H1 (cell line): ENCODE data around the gene S100A14. TPM values are rescaled to one million over a fixed set of nuclear protein-coding genes. Genes with fewer than 3 reads are reported as not detected.

Experiments used
- CTCF ChIA-PET: fragments of 300-600 bp; sonication (Branson Sonifier 250); formaldehyde crosslinking; loops from one replicate; lab custom pipeline; 2021; ENCODE audit not compliant: partially characterized antibody; lab: Charles Lee
- POLR2A ChIA-PET: fragments of 300-600 bp; sonication (Branson Sonifier 250); formaldehyde crosslinking; loops from one replicate; lab custom pipeline; 2021; ENCODE audit warnings: inconsistent platforms; ENCODE audit not compliant: partially characterized antibody; lab: Charles Lee
- DNase-seq, 2 experiments: peaks; one replicate each; pipeline versions ENCODE4 v3.0.0 to v3.0.0-alpha.2; 2010 to 2022; ENCODE audit warnings: low spot score in 2 of 2, low read depth in 1 of 2, mixed read lengths in 1 of 2
- FAIRE-seq: peaks from 2 replicates; lab custom pipeline; 2011; peaks lifted over from hg19 to GRCh38; lab: Jason Lieb, UNC
- H2AFZ ChIP-seq: 2 replicates; pipeline ENCODE4 v1.8.1; 2012; ENCODE audit warnings: low read length, inconsistent platforms
- H2AK5ac ChIP-seq: 2 replicates; pipeline ENCODE4 v1.6.1; 2013; ENCODE audit warnings: low read depth, low read length
- H2BK120ac ChIP-seq: replicated peaks from 2 replicates; pipeline ENCODE3; 2013; ENCODE audit warnings: low read depth, low read length, inconsistent platforms
- H2BK12ac ChIP-seq: 2 replicates; pipeline ENCODE4 v1.6.1; 2013; ENCODE audit warnings: low read depth, low read length
- H2BK15ac ChIP-seq: 2 replicates; pipeline ENCODE4 v1.6.1; 2013; ENCODE audit warnings: low read length
- H2BK20ac ChIP-seq: 2 replicates; pipeline ENCODE4 v1.6.1; 2013; ENCODE audit warnings: low read length
- H2BK5ac ChIP-seq: 2 replicates; pipeline ENCODE4 v1.6.1; 2013; ENCODE audit warnings: low read depth, low read length
- H3K14ac ChIP-seq: 2 replicates; pipeline ENCODE4 v1.6.1; 2013; ENCODE audit warnings: inconsistent platforms; ENCODE audit not compliant: insufficient read length
- H3K18ac ChIP-seq: 2 replicates; pipeline ENCODE4 v1.6.1; 2013; ENCODE audit warnings: low read length; ENCODE audit errors: extremely low read depth
- H3K23ac ChIP-seq: 2 replicates; pipeline ENCODE4 v1.6.1; 2013; ENCODE audit warnings: inconsistent platforms; ENCODE audit not compliant: insufficient read length
- H3K23me2 ChIP-seq: 2 replicates; pipeline ENCODE4 v1.6.1; 2013; ENCODE audit warnings: low read depth, low read length
- H3K27ac ChIP-seq: 2 replicates; pipeline ENCODE4 v1.6.1; 2011; ENCODE audit warnings: low read depth, low read length, inconsistent platforms
- H3K27me3 ChIP-seq, 4 experiments: replicated peaks in 1 of 4; 1 replicate in 1 of 4; 2 replicates in 3 of 4; pipeline versions ENCODE4 v1.6.1 to v1.8.1; 2011 to 2013; ENCODE audit warnings: low read length in 3 of 4, mild to moderate bottlenecking in 3 of 4, inconsistent platforms in 2 of 4, mixed read lengths in 2 of 4, moderate library complexity in 1 of 4; ENCODE audit not compliant: control insufficient read depth in 3 of 4, insufficient read depth in 3 of 4; ENCODE audit errors: extremely low read depth in 1 of 4
- H3K36me3 ChIP-seq, 4 experiments: 2 replicates each; pipeline versions ENCODE4 v1.6.1 to v1.8.1; 2011 to 2013; ENCODE audit warnings: mild to moderate bottlenecking in 4 of 4, low read length in 3 of 4, moderate library complexity in 2 of 4, control low read depth in 1 of 4, inconsistent platforms in 1 of 4; ENCODE audit not compliant: insufficient read depth in 4 of 4, control insufficient read depth in 2 of 4
- H3K4ac ChIP-seq: replicated peaks from 2 replicates; pipeline ENCODE3; 2013; ENCODE audit warnings: low read length, low read depth, mixed read lengths, inconsistent platforms; ENCODE audit not compliant: insufficient read length
- H3K4me1 ChIP-seq, 4 experiments: replicated peaks in 1 of 4; 1 replicate in 1 of 4; 2 replicates in 3 of 4; pipeline versions ENCODE4 v1.6.1 to v1.8.1; 2011 to 2013; ENCODE audit warnings: low read length in 3 of 4, inconsistent platforms in 2 of 4, mixed read lengths in 1 of 4; ENCODE audit not compliant: insufficient read depth in 4 of 4, control insufficient read depth in 3 of 4
- H3K4me2 ChIP-seq, 2 experiments: 2 replicates each; pipeline versions ENCODE4 v1.6.1 to v1.8.1; 2011 to 2013; ENCODE audit warnings: low read depth in 2 of 2, low read length in 2 of 2, control low read depth in 1 of 2, inconsistent platforms in 1 of 2, mild to moderate bottlenecking in 1 of 2; ENCODE audit not compliant: insufficient read depth in 1 of 2
- H3K4me3 ChIP-seq, 4 experiments: fragments of 200-600, 300-600 bp in 1 of 4; sonication (generic), shearing (Covaris generic), sonication (Bioruptor Twin) in 1 of 4; 2 replicates each; pipeline versions ENCODE4 v1.5.1 to v1.8.1; 2011 to 2016; ENCODE audit warnings: low read length in 4 of 4, low read depth in 3 of 4, control low read depth in 2 of 4, inconsistent platforms in 2 of 4, mild to moderate bottlenecking in 2 of 4, mixed read lengths in 1 of 4, moderate library complexity in 1 of 4; ENCODE audit not compliant: insufficient read depth in 2 of 4; ENCODE audit errors: extremely low read depth in 1 of 4
- H3K56ac ChIP-seq: replicated peaks from 2 replicates; pipeline ENCODE3; 2013; ENCODE audit warnings: low read depth, mild to moderate bottlenecking, mixed read lengths, low read length, inconsistent platforms; ENCODE audit not compliant: insufficient read length
- H3K79me1 ChIP-seq: 2 replicates; pipeline ENCODE4 v1.6.1; 2013; ENCODE audit warnings: low read depth, low read length, control low read depth
- H3K79me2 ChIP-seq, 2 experiments: 2 replicates each; pipeline versions ENCODE4 v1.6.1 to v1.8.1; 2012 to 2013; ENCODE audit warnings: low read length in 2 of 2, mild to moderate bottlenecking in 2 of 2, inconsistent platforms in 1 of 2; ENCODE audit not compliant: insufficient read depth in 2 of 2, control insufficient read depth in 1 of 2
- H3K9ac ChIP-seq, 4 experiments: replicated peaks in 1 of 4; 1 replicate in 1 of 4; 2 replicates in 3 of 4; pipeline versions ENCODE4 v1.6.1 to v1.8.1; 2011 to 2013; ENCODE audit warnings: low read depth in 3 of 4, low read length in 3 of 4, control low read depth in 2 of 4, mild to moderate bottlenecking in 2 of 4, moderate library complexity in 2 of 4, inconsistent platforms in 1 of 4; ENCODE audit errors: extremely low read depth in 1 of 4
- H3K9me3 ChIP-seq, 2 experiments: 2 replicates each; pipeline versions ENCODE4 v1.6.1 to v1.8.1; 2012 to 2013; ENCODE audit warnings: mild to moderate bottlenecking in 2 of 2, moderate library complexity in 2 of 2, control low read depth in 1 of 2, inconsistent platforms in 1 of 2, low read depth in 1 of 2, low read length in 1 of 2, mixed read lengths in 1 of 2; ENCODE audit not compliant: insufficient read depth in 2 of 2
- H4K20me1 ChIP-seq, 2 experiments: replicated peaks in 1 of 2; 2 replicates each; pipeline versions ENCODE3 to v1.8.1; 2011 to 2013; ENCODE audit warnings: inconsistent platforms in 2 of 2, low read length in 2 of 2, mild to moderate bottlenecking in 1 of 2; ENCODE audit not compliant: insufficient read depth in 2 of 2, control insufficient read depth in 1 of 2
- H4K5ac ChIP-seq: 2 replicates; pipeline ENCODE4 v1.6.1; 2013; ENCODE audit warnings: low read length, low read depth, mixed read lengths, inconsistent platforms; ENCODE audit not compliant: insufficient read length
- H4K8ac ChIP-seq: 2 replicates; pipeline ENCODE4 v1.8.0; 2013; ENCODE audit warnings: mild to moderate bottlenecking, moderate library complexity, low read length, inconsistent platforms; ENCODE audit not compliant: insufficient read depth; ENCODE audit errors: extremely low read depth
- H4K91ac ChIP-seq: replicated peaks from 2 replicates; pipeline ENCODE3; 2013; ENCODE audit warnings: low read length, mixed read lengths, inconsistent platforms; ENCODE audit not compliant: insufficient read length
- BCL11A ChIP-seq, 2 experiments: IDR thresholded peaks; one replicate each; pipeline ENCODE4 v1.6.1; 2011; ENCODE audit warnings: low read depth in 2 of 2, low read length in 2 of 2, mild to moderate bottlenecking in 2 of 2
- BRCA1 ChIP-seq: IDR thresholded peaks from 2 replicates; pipeline ENCODE4 v1.6.1; 2012; ENCODE audit warnings: low read depth, low read length, improper control_type of control experiment
- CHD2 ChIP-seq: IDR thresholded peaks from 2 replicates; pipeline ENCODE4 v1.6.1; 2012; ENCODE audit warnings: low read length, improper control_type of control experiment
- RAD21 ChIP-seq, 2 experiments: IDR thresholded peaks in 1 of 2; conservative IDR thresholded peaks in 1 of 2; 2 replicates each; pipeline ENCODE4 v1.6.1; 2011; ENCODE audit warnings: low read depth in 2 of 2, low read length in 2 of 2, improper control_type of control experiment in 1 of 2, inconsistent platforms in 1 of 2, mild to moderate bottlenecking in 1 of 2, moderate library complexity in 1 of 2
- RFX5 ChIP-seq: IDR thresholded peaks from 2 replicates; pipeline ENCODE4 v1.6.1; 2011; ENCODE audit warnings: low read depth, low read length, improper control_type of control experiment, borderline replicate concordance
- SIX5 ChIP-seq: IDR thresholded peaks from 2 replicates; pipeline ENCODE4 v1.6.1; 2011; ENCODE audit warnings: mild to moderate bottlenecking, low read depth, low read length
- TCF12 ChIP-seq: IDR thresholded peaks from 2 replicates; pipeline ENCODE4 v1.6.1; 2011; ENCODE audit warnings: low read depth, mild to moderate bottlenecking, low read length
- WGBS, 2 experiments: shearing (Covaris generic) in 1 of 2; methylation state at CpG; one replicate each; pipeline versions ENCODE4 v1.1.6 to v1.1.7; 2013 to 2015; ENCODE audit warnings: low lambda C conversion rate in 2 of 2, mixed read lengths in 2 of 2, inconsistent platforms in 1 of 2, low coverage in 1 of 2, missing lambda C conversion rate in 1 of 2; ENCODE audit not compliant: insufficient replicate concordance in 2 of 2, insufficient coverage in 1 of 2, insufficient read length in 1 of 2; ENCODE audit errors: extremely low coverage in 1 of 2, missing lambda C conversion rate in 1 of 2; 5-methylcytosine and 5-hydroxymethylcytosine counted together
- polyA plus RNA-seq, 7 experiments: library from polyadenylated mRNA; depleted of rRNA in 3 of 7; stranded (reverse) in 5 of 7; unstranded in 2 of 7; fragments of >200 nt in 5 of 7; fragments of 200-250 nt in 2 of 7; gene quantifications; 1 replicate in 5 of 7; 2 replicates in 1 of 7; 4 replicates in 1 of 7; pipeline versions ENCODE4 v1.2.1 to v1.2.3, GENCODE V29; 2011 to 2013; ENCODE audit warnings: missing spikeins in 2 of 7, mixed read lengths in 2 of 7
- total RNA-seq: library from RNA; stranded (reverse); fragmentation: NEBNext Ultra II Directional; extraction: Animal tissue kit (Norgen Biotek cat#: 25700); gene quantifications from 2 replicates; pipeline ENCODE4 v1.2.1, GENCODE V29; 2021

Gene S100A14
- total and polyA plus RNA-seq, 2 of the 8 experiments (the other 6 are each of a cell fraction or from before 2014, with no cell fraction given) = 1.4 to 5.3 TPM

DNA sequence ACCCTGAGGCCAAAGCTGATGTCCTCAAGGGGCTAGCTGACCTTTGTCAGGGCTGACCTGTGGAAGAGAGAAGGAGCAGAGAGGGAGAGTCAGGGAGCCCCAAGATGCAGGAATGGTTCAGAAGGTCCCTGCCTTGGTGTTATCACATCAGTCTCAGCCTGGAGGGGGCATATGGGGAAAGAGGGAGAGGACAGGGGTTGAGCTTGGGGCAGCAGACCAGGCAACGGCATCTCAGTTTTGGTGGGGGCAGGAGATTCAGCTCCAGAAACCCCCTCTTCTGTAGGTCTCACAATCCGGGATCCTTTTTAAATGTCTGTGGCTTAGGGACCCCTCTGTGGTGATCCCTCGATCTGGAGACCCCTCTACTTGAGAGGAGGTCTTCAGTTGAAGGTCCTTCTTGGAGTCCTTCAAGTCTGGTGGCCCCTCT lies 10.4 kb upstream of the S100A14 start:
- no peaks in the 10 kb centered on the region for H3K79me2 ChIP-seq
- H3K14ac ChIP-seq = no peak overlapping the region
- H3K4me2 ChIP-seq = peak overlapping the region; percentile 74 to 95
- DNase-seq = no peak
- no peak overlapping the region for H3K23ac ChIP-seq
- H2AK5ac ChIP-seq = no peak overlapping the region
- FAIRE-seq = no peak
- no peak overlapping the region for H2BK120ac ChIP-seq
- peak overlapping the region; percentile 71 for H3K4ac ChIP-seq
- 0 out of 2 replicates have a peak overlapping the region, but pooled peaks have one; percentile 75 for H2BK20ac ChIP-seq
- H3K9ac ChIP-seq = peak overlapping the region in 1 of 4 experiments; percentile 69; a peak in 2 of 7 replicates
- no peak overlapping the region for H2AFZ ChIP-seq
- H2BK15ac ChIP-seq = 0 out of 2 replicates have a peak overlapping the region, but pooled peaks have one; percentile 81
- CTCF ChIA-PET = interaction anchor here (0.8 to 10.2 kb wide), 21 partner anchors 8 to 315 kb away, joined by 3 to 115 read pairs (median 13); partner anchors contain the start of genes S100A14, S100A16, S100A4 and S100A6
- H3K79me1 ChIP-seq = no peaks in the 10 kb centered on the region
- H3K27me3 ChIP-seq = no peaks in the 10 kb centered on the region
- peaks cover 7% of the 10 kb centered on the region for H3K23me2 ChIP-seq
- H4K5ac ChIP-seq = no peak overlapping the region
- H3K18ac ChIP-seq = peak overlapping the region; percentile 93
- no peak for TF ChIP-seq RFX5
- TF ChIP-seq SIX5 = no peak
- no peak for TF ChIP-seq BRCA1
- TF ChIP-seq RAD21 (IDR thresholded peaks at IDR 0.05 in 1 of 2, conservative IDR thresholded peaks at IDR 0.05 in 1 of 2; ENCODE audit: low read depth in 2 of 2, low read length in 2 of 2) = no peak
- no peak for TF ChIP-seq BCL11A (IDR thresholded peaks at IDR 0.05; ENCODE audit: low read depth in 2 of 2, low read length in 2 of 2)
- no peak for TF ChIP-seq TCF12
- TF ChIP-seq CHD2 = no peak
- TF ChIP-seq, all 59 proteins: peak for 0
- Histone ChIP-seq H4K91ac (peak overlapping the region; percentile 18), H3K56ac (no peak overlapping the region), H4K8ac (no peak overlapping the region), H2BK12ac (peak overlapping the region; percentile 92), H3K4me1 (peaks cover 0 to 13% (median 7%) of the 10 kb centered on the region in 4 experiments; a peak in 6 of 7 replicates), H3K9me3 (no peaks in the 10 kb centered on the region), H4K20me1 (no peaks in the 10 kb centered on the region), H3K36me3 (peaks cover 0 to 4% (median 1%) of the 10 kb centered on the region in 4 experiments; a peak in 3 of 8 replicates), H3K4me3 (peak overlapping the region; percentile 45 to 77 (median 72); a peak in 7 of 8 replicates), H3K27ac (no peak overlapping the region), H2BK5ac (0 out of 2 replicates have a peak overlapping the region, but pooled peaks have one; percentile 68)
- 75% methylated on average over 3 of the region's 3 CpGs; no CpG with 5 or more reads in 1 of the 2 experiments for WGBS, 2 experiments
- POLR2A ChIA-PET = interaction anchor here (0.7 to 15.6 kb wide), 25 partner anchors 8 to 363 kb away, joined by 3 to 261 read pairs (median 5); partner anchors contain the start of genes CHTOP, RPS27, S100A14 and S100A16
